ENCODE results near the gene CXCL5. TPM values are rescaled to one million over a fixed set of nuclear protein-coding genes. Genes with fewer than 3 reads are reported as not detected.

CXCL5 gene
- total and polyA plus RNA-seq, 4 donors: 1.6 to 52.8 (median 40.2) TPM

GRCh38 chr4:73976716-73977115 lies 21.8 kb downstream of the CXCL5 start:
- Histone ChIP-seq H3K36me3 (ENCODE audit: control insufficient read depth in 4 of 4, insufficient read depth in 4 of 4, low read length in 4 of 4) (no peaks in the 10 kb centered on the region), H3K4me1 (ENCODE audit: control insufficient read depth in 5 of 5, insufficient read depth in 5 of 5, low read length in 5 of 5) (peaks cover 0 to 2% (median 0%) of the 10 kb centered on the region in 5 donors), H3K9me3 (ENCODE audit: control insufficient read depth in 4 of 4, insufficient read depth in 3 of 4, low read length in 3 of 4) (peaks cover 0 to 3% (median under 1%) of the 10 kb centered on the region in 4 donors), H3K4me3 (no peak overlapping the region), H3K9ac (ENCODE audit: insufficient read depth in 1 of 2, low read length in 2 of 2) (no peak overlapping the region), H3K27me3 (ENCODE audit: control insufficient read depth in 3 of 3, insufficient read depth in 3 of 3, low read length in 2 of 3) (no peaks in the 10 kb centered on the region), H3K27ac (ENCODE audit: low read depth in 1 of 2, low read length in 1 of 2) (no peak overlapping the region)
- 69 to 80% methylated on average over 4 of the region's 4 CpGs for WGBS, 2 donors
- TF ChIP-seq, protein P1, sequence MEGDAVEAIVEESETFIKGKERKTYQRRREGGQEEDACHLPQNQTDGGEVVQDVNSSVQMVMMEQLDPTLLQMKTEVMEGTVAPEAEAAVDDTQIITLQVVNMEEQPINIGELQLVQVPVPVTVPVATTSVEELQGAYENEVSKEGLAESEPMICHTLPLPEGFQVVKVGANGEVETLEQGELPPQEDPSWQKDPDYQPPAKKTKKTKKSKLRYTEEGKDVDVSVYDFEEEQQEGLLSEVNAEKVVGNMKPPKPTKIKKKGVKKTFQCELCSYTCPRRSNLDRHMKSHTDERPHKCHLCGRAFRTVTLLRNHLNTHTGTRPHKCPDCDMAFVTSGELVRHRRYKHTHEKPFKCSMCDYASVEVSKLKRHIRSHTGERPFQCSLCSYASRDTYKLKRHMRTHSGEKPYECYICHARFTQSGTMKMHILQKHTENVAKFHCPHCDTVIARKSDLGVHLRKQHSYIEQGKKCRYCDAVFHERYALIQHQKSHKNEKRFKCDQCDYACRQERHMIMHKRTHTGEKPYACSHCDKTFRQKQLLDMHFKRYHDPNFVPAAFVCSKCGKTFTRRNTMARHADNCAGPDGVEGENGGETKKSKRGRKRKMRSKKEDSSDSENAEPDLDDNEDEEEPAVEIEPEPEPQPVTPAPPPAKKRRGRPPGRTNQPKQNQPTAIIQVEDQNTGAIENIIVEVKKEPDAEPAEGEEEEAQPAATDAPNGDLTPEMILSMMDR (IDR thresholded peaks at IDR 0.05; ENCODE audit: control extremely low read depth, extremely low read depth): no peak
- no peak for ATAC-seq (ENCODE audit: insufficient read depth, low FRiP score)
- no peak for DNase-seq

DNA sequence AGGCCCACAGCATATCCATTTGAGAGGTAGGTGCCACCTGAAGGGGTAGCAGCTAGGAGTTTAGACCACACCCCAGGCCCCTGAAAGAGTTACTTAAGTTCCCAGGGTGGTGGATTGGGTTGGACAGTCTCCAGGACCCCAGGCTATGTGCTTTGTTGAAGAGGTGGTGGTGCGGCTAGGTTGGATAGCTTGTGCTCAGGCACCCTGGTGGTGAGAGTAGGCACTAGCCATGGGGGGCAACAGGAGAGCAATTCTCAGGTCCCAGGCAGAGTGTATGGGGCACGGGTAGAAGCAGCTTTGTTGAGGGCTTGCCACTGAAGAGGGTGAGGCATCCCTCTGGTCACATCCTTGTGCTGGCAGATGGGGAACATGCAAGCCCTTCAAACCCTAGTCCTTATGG lies 22.3 kb downstream of the CXCL5 start:
- Histone ChIP-seq H3K4me1 (ENCODE audit: control insufficient read depth in 5 of 5, insufficient read depth in 5 of 5, low read length in 5 of 5) (no peaks in the 10 kb centered on the region), H3K27ac (ENCODE audit: low read depth in 1 of 2, low read length in 1 of 2) (no peak overlapping the region), H3K9ac (ENCODE audit: insufficient read depth in 1 of 2, low read length in 2 of 2) (no peak overlapping the region), H3K27me3 (ENCODE audit: control insufficient read depth in 3 of 3, insufficient read depth in 3 of 3, low read length in 2 of 3) (no peaks in the 10 kb centered on the region), H3K4me3 (no peak overlapping the region), H3K36me3 (ENCODE audit: control insufficient read depth in 4 of 4, insufficient read depth in 4 of 4, low read length in 4 of 4) (no peaks in the 10 kb centered on the region), H3K9me3 (ENCODE audit: control insufficient read depth in 4 of 4, insufficient read depth in 3 of 4, low read length in 3 of 4) (peaks cover 0 to 3% (median under 1%) of the 10 kb centered on the region in 4 donors)
- ATAC-seq (ENCODE audit: insufficient read depth, low FRiP score): no peak
- DNase-seq: no peak
- TF ChIP-seq, protein P1 (IDR thresholded peaks at IDR 0.05; ENCODE audit: control extremely low read depth, extremely low read depth): no peak
- WGBS, 2 donors: 94 to 97% methylated on average over 2 of the region's 2 CpGs

- no peaks in the 10 kb centered on the region for H3K27me3 ChIP-seq (ENCODE audit: control insufficient read depth in 3 of 3, insufficient read depth in 3 of 3, low read length in 2 of 3)
- H3K36me3 ChIP-seq (ENCODE audit: control insufficient read depth in 4 of 4, insufficient read depth in 4 of 4, low read length in 4 of 4): no peaks in the 10 kb centered on the region
- H3K9me3 ChIP-seq (ENCODE audit: control insufficient read depth in 4 of 4, insufficient read depth in 3 of 4, low read length in 3 of 4): peaks cover 0 to 4% (median 4%) of the 10 kb centered on the region in 4 donors
- no peaks in the 10 kb centered on the region for H3K4me1 ChIP-seq (ENCODE audit: control insufficient read depth in 5 of 5, insufficient read depth in 5 of 5, low read length in 5 of 5)
- no peak overlapping the region for H3K27ac ChIP-seq (ENCODE audit: low read depth in 1 of 2, low read length in 1 of 2)
- no peak overlapping the region for H3K9ac ChIP-seq (ENCODE audit: insufficient read depth in 1 of 2, low read length in 2 of 2)
- DNase-seq (no peak), ATAC-seq (ENCODE audit: insufficient read depth, low FRiP score) (no peak)
- H3K4me3 ChIP-seq: no peak overlapping the region
- TF ChIP-seq, protein P1 (IDR thresholded peaks at IDR 0.05; ENCODE audit: control extremely low read depth, extremely low read depth): no peak
Measured at GRCh38 chr4:73974352-73974751, 24.1 kb downstream of the CXCL5 start.

- Histone ChIP-seq H3K4me3 (no peak overlapping the region), H3K36me3 (ENCODE audit: control insufficient read depth in 4 of 4, insufficient read depth in 4 of 4, low read length in 4 of 4) (no peaks in the 10 kb centered on the region), H3K4me1 (ENCODE audit: control insufficient read depth in 5 of 5, insufficient read depth in 5 of 5, low read length in 5 of 5) (no peaks in the 10 kb centered on the region), H3K27ac (ENCODE audit: low read depth in 1 of 2, low read length in 1 of 2) (no peak overlapping the region), H3K9me3 (ENCODE audit: control insufficient read depth in 4 of 4, insufficient read depth in 3 of 4, low read length in 3 of 4) (peaks cover 0 to 7% (median 4%) of the 10 kb centered on the region in 4 donors), H3K9ac (ENCODE audit: insufficient read depth in 1 of 2, low read length in 2 of 2) (no peak overlapping the region), H3K27me3 (ENCODE audit: control insufficient read depth in 3 of 3, insufficient read depth in 3 of 3, low read length in 2 of 3) (no peaks in the 10 kb centered on the region)
- TF ChIP-seq, protein P1 (IDR thresholded peaks at IDR 0.05; ENCODE audit: control extremely low read depth, extremely low read depth): no peak
- ATAC-seq (ENCODE audit: insufficient read depth, low FRiP score) (no peak), DNase-seq (no peak)
Measured at GRCh38 chr4:73970945-73971344, 27.5 kb downstream of the CXCL5 start.

Data from lung (tissue), 12 donors.